Tibial nerve (tissue), 4 donors: ENCODE results near the gene AHNAK2. TPM values are rescaled to one million over a fixed set of nuclear protein-coding genes. Genes with fewer than 3 reads are reported as not detected.

Experiments
- DNase-seq, 2 donors: peaks; one replicate each; pipeline ENCODE4 v3.0.0-alpha.2; 2019; ENCODE audit warnings: low spot score in 2 of 2
- H3K27ac ChIP-seq, 4 donors: fragments of 200-600 bp; sonication (generic) in 3 of 4; one replicate each; pipeline ENCODE4 v1.5.1; 2017 to 2019; ENCODE audit warnings: mild to moderate bottlenecking in 1 of 4
- H3K27me3 ChIP-seq, 2 donors: fragments of 200-600 bp; sonication (generic) in 1 of 2; one replicate each; pipeline versions ENCODE4 v1.5.1 to v1.6.0; 2017 to 2019
- H3K36me3 ChIP-seq, 3 donors: fragments of 200-600 bp; sonication (generic); one replicate each; pipeline ENCODE4 v1.5.1; 2018 to 2019
- H3K4me1 ChIP-seq, 4 donors: fragments of 200-600 bp; sonication (generic) in 3 of 4; one replicate each; pipeline ENCODE4 v1.5.1; 2017 to 2019
- H3K4me3 ChIP-seq, 4 donors: fragments of 200-600 bp; sonication (generic) in 3 of 4; one replicate each; pipeline ENCODE4 v1.5.1; 2017 to 2019; ENCODE audit warnings: mild to moderate bottlenecking in 1 of 4, moderate library complexity in 1 of 4
- H3K9me3 ChIP-seq, 4 donors: fragments of 200-600 bp; sonication (generic) in 3 of 4; one replicate each; pipeline ENCODE4 v1.5.1; 2017 to 2019
- EP300 ChIP-seq, 2 donors: sonication (generic); formaldehyde crosslinking; IDR thresholded peaks; one replicate each; pipeline ENCODE4 v1.6.1; 2017; ENCODE audit warnings: antibody characterized with exemption in 2 of 2, mild to moderate bottlenecking in 1 of 2
- POLR2A ChIP-seq, 2 donors: fragments of 450-650 bp; IDR thresholded peaks; one replicate each; pipeline ENCODE4 v1.6.1; 2017; ENCODE audit warnings: antibody characterized with exemption in 2 of 2, mild to moderate bottlenecking in 2 of 2, moderate library complexity in 2 of 2
- WGBS, 2 donors: methylation state at CpG; one replicate each; pipeline ENCODE4 v1.1.5; 2018; 5-methylcytosine and 5-hydroxymethylcytosine counted together
- total RNA-seq, 4 donors: library from RNA; depleted of rRNA; stranded (reverse); fragments of >200 nt; gene quantifications; one replicate each; pipeline ENCODE4 v1.1.0, GENCODE V29; 2016
- TF ChIP-seq, protein P1 (sequence below), 5 experiments: fragments of 200-600 bp in 3 of 5; fragments of 450-650 bp in 2 of 5; sonication (generic) in 3 of 5; IDR thresholded peaks; one replicate each; pipeline ENCODE4 v1.5.1; 2016 to 2019; ENCODE audit warnings: antibody characterized with exemption in 5 of 5, mild to moderate bottlenecking in 3 of 5, moderate library complexity in 2 of 5

Gene AHNAK2
- total RNA-seq, 4 donors from 2014 or later: 31.2 to 152 (median 118) TPM

DNA sequence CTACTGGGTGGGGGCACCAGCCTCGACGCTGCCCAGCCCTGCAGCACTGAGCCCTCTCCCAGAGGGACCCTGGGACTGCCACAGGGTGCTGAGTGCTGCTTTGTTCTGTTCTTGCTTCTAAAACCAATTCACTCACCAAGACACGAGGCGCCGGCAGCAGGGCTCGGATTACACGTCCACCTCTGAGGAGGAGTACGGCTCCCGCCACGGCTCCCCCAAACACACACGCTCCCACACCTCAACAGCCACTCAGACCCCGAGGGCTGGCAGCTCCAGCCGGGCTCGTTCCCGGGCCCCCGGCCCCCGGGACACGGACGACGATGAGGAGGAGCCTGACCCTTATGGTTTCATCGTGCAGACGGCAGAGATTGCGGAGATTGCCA is 88.8 kb downstream of the AHNAK2 start:
- TF ChIP-seq, protein P1, sequence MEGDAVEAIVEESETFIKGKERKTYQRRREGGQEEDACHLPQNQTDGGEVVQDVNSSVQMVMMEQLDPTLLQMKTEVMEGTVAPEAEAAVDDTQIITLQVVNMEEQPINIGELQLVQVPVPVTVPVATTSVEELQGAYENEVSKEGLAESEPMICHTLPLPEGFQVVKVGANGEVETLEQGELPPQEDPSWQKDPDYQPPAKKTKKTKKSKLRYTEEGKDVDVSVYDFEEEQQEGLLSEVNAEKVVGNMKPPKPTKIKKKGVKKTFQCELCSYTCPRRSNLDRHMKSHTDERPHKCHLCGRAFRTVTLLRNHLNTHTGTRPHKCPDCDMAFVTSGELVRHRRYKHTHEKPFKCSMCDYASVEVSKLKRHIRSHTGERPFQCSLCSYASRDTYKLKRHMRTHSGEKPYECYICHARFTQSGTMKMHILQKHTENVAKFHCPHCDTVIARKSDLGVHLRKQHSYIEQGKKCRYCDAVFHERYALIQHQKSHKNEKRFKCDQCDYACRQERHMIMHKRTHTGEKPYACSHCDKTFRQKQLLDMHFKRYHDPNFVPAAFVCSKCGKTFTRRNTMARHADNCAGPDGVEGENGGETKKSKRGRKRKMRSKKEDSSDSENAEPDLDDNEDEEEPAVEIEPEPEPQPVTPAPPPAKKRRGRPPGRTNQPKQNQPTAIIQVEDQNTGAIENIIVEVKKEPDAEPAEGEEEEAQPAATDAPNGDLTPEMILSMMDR (IDR thresholded peaks at IDR 0.05): no peak
- no peak for TF ChIP-seq EP300 (IDR thresholded peaks at IDR 0.05)
- TF ChIP-seq POLR2A (IDR thresholded peaks at IDR 0.05): no peak
- DNase-seq: no peak
- Histone ChIP-seq H3K27ac (no peak overlapping the region), H3K9me3 (no peaks in the 10 kb centered on the region), H3K27me3 (no peaks in the 10 kb centered on the region), H3K36me3 (peaks cover 0 to 54% (median 0%) of the 10 kb centered on the region in 3 donors), H3K4me1 (peaks cover 0 to 5% (median 0%) of the 10 kb centered on the region in 4 donors), H3K4me3 (no peak overlapping the region)
- WGBS, 2 donors: 84 to 85% methylated on average over 23 of the region's 23 CpGs

DNA sequence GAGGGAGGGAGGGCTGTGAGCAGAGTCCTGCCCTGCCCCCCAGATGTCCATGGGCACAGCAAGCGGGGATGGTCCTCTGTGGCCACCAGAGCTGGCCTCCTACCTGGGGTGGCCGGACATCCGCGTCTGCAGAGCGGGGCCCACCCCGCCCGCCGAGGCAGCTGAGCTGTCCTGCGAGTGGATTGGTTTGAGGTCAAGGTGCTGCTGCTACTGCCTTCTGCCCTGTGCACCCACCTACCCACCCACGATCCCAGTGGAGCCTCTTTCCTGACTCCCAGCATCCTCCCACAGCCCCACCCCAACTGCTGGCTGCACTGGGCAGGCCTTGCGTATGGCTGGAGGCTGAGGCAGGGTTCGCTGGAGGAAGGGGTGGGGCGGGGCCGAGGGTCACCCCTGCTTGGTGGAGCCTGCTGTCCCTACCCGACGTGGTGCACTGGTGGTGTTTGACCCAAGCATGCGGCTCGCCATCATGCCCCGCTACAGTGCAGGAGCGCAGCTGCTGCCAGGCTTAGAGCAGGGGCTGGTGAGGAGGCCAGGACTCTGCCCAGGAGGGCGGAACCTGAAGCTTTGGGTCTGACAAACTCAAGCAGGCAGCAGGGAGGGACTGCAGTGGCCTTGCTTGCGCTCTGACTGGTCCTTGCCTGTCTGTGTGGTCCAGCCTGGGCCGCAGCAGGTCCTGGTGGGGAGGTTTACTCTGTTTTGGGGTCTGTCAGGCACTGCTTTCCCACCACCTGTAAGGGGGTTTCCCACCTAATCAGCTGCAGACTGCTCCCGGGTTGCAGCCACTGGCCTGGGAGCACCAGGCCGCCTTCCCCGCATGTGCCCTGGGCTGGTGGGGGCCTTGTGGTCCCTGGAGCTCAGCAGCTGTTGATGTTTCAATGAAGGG is 89.4 kb downstream of the AHNAK2 start:
- TF ChIP-seq, protein P1 (IDR thresholded peaks at IDR 0.05): no peak
- TF ChIP-seq POLR2A (IDR thresholded peaks at IDR 0.05): no peak
- TF ChIP-seq EP300 (IDR thresholded peaks at IDR 0.05): no peak

DNA sequence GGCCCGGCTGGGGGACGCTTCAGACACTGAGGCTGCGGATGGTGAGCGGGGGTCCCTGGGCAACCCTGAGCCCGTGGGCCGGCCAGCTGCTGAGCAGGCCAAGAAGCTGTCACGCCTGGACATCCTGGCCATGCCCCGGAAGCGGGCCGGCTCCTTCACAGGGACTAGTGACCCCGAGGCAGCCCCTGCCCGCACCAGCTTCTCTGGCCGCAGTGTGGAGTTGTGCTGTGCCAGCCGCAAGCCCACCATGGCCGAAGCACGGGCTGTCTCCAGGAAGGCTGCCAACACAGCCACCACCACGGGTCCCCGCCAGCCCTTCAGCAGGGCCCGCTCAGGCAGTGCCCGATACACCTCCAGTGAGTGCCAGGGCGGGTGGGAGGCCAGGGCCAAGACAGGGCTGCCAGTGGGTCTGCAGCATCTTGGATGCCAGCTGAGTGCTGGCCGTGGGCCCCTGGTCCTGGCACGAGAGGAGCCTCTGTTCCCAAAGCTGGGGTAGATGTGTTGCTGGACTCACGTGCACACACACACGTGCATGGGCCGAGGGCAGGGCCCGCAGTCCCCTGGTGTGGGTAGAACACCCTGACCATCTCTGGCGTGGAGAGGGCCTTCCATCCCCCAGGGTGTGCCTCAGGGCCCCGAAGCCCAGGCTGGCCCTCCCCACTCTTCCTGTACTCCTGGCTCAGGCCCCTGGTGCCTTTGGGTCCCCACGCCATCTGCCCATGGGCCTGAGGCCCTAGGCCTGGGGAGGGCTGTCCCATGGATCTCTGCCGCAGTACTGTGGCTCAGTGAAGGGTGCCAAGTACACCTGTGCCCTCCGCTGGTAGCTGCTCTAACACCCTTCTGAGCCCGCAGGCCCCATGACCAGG is 90.3 kb downstream of the AHNAK2 start:
- Histone ChIP-seq H3K36me3 (peaks cover 0 to 63% (median 0%) of the 10 kb centered on the region in 3 donors), H3K9me3 (no peaks in the 10 kb centered on the region), H3K27me3 (no peaks in the 10 kb centered on the region), H3K4me3 (no peak overlapping the region), H3K4me1 (peaks cover 0 to 5% (median 0%) of the 10 kb centered on the region in 4 donors), H3K27ac (no peak overlapping the region)
- TF ChIP-seq, protein P1 (IDR thresholded peaks at IDR 0.05): no peak
- TF ChIP-seq POLR2A (IDR thresholded peaks at IDR 0.05) (no peak), EP300 (IDR thresholded peaks at IDR 0.05) (no peak)
- WGBS, 2 donors: 93 to 96% methylated on average over 8 of the region's 33 CpGs
- peak in 1 of 2 donors; percentile 7 for DNase-seq

More for the DNA sequence above, 89.4 kb downstream of the AHNAK2 start:
- H3K9me3 ChIP-seq: no peaks in the 10 kb centered on the region
- no peak overlapping the region for H3K27ac ChIP-seq
- peaks cover 0 to 54% (median 0%) of the 10 kb centered on the region in 3 donors for H3K36me3 ChIP-seq
- H3K27me3 ChIP-seq: no peaks in the 10 kb centered on the region
- no peak overlapping the region for H3K4me3 ChIP-seq
- peak in 1 of 2 donors; percentile 10 for DNase-seq
- H3K4me1 ChIP-seq: peaks cover 0 to 5% (median 0%) of the 10 kb centered on the region in 4 donors
- 83 to 94% methylated on average over 14 to 20 of the region's 26 CpGs for WGBS, 2 donors

Other genes with a start within 250 kb of the AHNAK2 start
- 100 to 1,000 TPM; 260 to 422 (median 378) TPM for gene SIVA1, start 225.2 kb downstream of the AHNAK2 start, total RNA-seq
- 100 to 1,000 TPM; 130 to 199 (median 144) TPM for gene AKT1, start 182.6 kb downstream of the AHNAK2 start, total RNA-seq
- gene ZBTB42, start 177.3 kb downstream of the AHNAK2 start, total RNA-seq: 10 to 100 TPM in 1 of 4 donors, 1 to 10 TPM in 3; 5.9 to 12.3 (median 6.7) TPM
- gene CEP170B, start 113.1 kb downstream of the AHNAK2 start, total RNA-seq: 10 to 100 TPM; 10.1 to 36.3 (median 13.0) TPM
- gene PLD4, start 53.5 kb downstream of the AHNAK2 start, total RNA-seq: 1 to 10 TPM in 1 of 4 donors, not detected in 3; 2.4 TPM
- 10 to 100 TPM; 10.1 to 21.0 (median 12.8) TPM for gene CLBA1, start 7.4 kb upstream of the AHNAK2 start, total RNA-seq
- gene CDCA4, start 42.7 kb upstream of the AHNAK2 start, total RNA-seq: 1 to 10 TPM; 5.7 to 8.5 (median 6.7) TPM
- 1 to 10 TPM; 1.5 to 7.7 (median 5.4) TPM for gene GPR132, start 87.1 kb upstream of the AHNAK2 start, total RNA-seq
- 10 to 100 TPM in 3 of 4 donors, 1 to 10 TPM in 1; 7.4 to 13.8 (median 12.8) TPM for gene JAG2, start 190.4 kb upstream of the AHNAK2 start, total RNA-seq
- gene NUDT14, start 202.9 kb upstream of the AHNAK2 start, total RNA-seq: 1 to 10 TPM in 2 of 4 donors, under 1 TPM in 2; 0.66 to 2.7 (median 1.8) TPM